K562 (cell line): ENCODE data around the gene BCAR1. TPM values are rescaled to one million over a fixed set of nuclear protein-coding genes. Genes with fewer than 3 reads are reported as not detected.
"Not testable (repeated sequence)": the region's sequence is repeated elsewhere in the genome, so short reads cannot be mapped to it uniquely, and the experiment has no call there.

ENCODE experiments used
- ATAC-seq: fragments of 200-7000 bp; cut with Tn5 transposase; 3 replicates; pipeline ENCODE4 v1.9.1; 2020; ENCODE audit warnings: moderate library complexity
- BruUV-seq: library from RNA; stranded (reverse); fragments of 400-500 nt; replicated peaks from 2 replicates; lab custom pipeline; 2021; lab: Mats Ljungman, UMichigan
- CTCF ChIA-PET: fragments of 300-600 bp; formaldehyde crosslinking; extraction: SDS; loops from one replicate; lab custom pipeline; 2021; ENCODE audit warnings: low intra/inter-chr PET ratio; lab: Yijun Ruan, JAX
- POLR2A ChIA-PET: fragments of 300-600, 350-650 bp; sonication (Branson Sonifier 250); formaldehyde crosslinking; extraction: SDS; loops from one replicate; lab custom pipeline; 2021; ENCODE audit warnings: antibody characterized with exemption, inconsistent platforms; lab: Yijun Ruan, JAX
- DNase-seq, 4 experiments: peaks; one replicate each; pipeline versions ENCODE4 v3.0.0 to v3.0.0-alpha.2; 2011 to 2018; ENCODE audit warnings: low spot score in 3 of 4, mixed read lengths in 3 of 4; ENCODE audit errors: extremely low read depth in 1 of 4
- FAIRE-seq: peaks from 2 replicates; lab custom pipeline; 2011; peaks lifted over from hg19 to GRCh38; lab: Jason Lieb, UNC
- H2AFZ ChIP-seq: 2 replicates; pipeline ENCODE4 v1.6.0; 2011; ENCODE audit warnings: low read depth, low read length, control low read depth, inconsistent platforms
- H3K27ac ChIP-seq: fragments of 200-600 bp; 3 replicates; pipeline ENCODE4 v1.8.0; 2011; ENCODE audit warnings: low read depth, mild to moderate bottlenecking, control low read depth, inconsistent platforms, low read length, moderate library complexity, mixed read lengths; ENCODE audit errors: extremely low read depth
- H3K27me3 ChIP-seq, 2 experiments: fragments of 300-600 bp in 1 of 2; 2 replicates in 1 of 2; 3 replicates in 1 of 2; pipeline versions ENCODE4 v1.6.0 to v1.8.0; 2011; ENCODE audit warnings: inconsistent platforms in 2 of 2, low read length in 2 of 2, mild to moderate bottlenecking in 1 of 2, mixed read lengths in 1 of 2, moderate library complexity in 1 of 2; ENCODE audit not compliant: control insufficient read depth in 2 of 2, insufficient read depth in 2 of 2
- H3K36me3 ChIP-seq: fragments of 300-600 bp; 3 replicates; pipeline ENCODE4 v1.8.0; 2011; ENCODE audit warnings: mild to moderate bottlenecking, low read length, inconsistent platforms; ENCODE audit not compliant: control insufficient read depth, insufficient read depth
- H3K4me1 ChIP-seq, 2 experiments: fragments of 200-600 bp in 1 of 2; replicated peaks in 1 of 2; 2 replicates in 1 of 2; 3 replicates in 1 of 2; pipeline versions ENCODE4 v1.5.1 to v1.8.0; 2011; ENCODE audit warnings: inconsistent platforms in 2 of 2, low read length in 2 of 2, mild to moderate bottlenecking in 1 of 2, mixed read lengths in 1 of 2, moderate library complexity in 1 of 2; ENCODE audit not compliant: control insufficient read depth in 2 of 2, insufficient read depth in 2 of 2
- H3K4me2 ChIP-seq: 2 replicates; pipeline ENCODE4 v1.6.1; 2011; ENCODE audit warnings: low read length, control low read depth, inconsistent platforms, mixed read lengths; ENCODE audit not compliant: insufficient read depth
- H3K4me3 ChIP-seq: fragments of 200-600 bp; sonication (generic), shearing (Covaris generic); 2 replicates; pipeline ENCODE4 v1.5.1; 2016; ENCODE audit warnings: control low read depth, inconsistent platforms
- H3K79me2 ChIP-seq: fragments of 200-600 bp; 3 replicates; pipeline ENCODE4 v1.8.0; 2011; ENCODE audit warnings: low read length, inconsistent platforms; ENCODE audit not compliant: control insufficient read depth, insufficient read depth
- H3K9ac ChIP-seq, 2 experiments: 2 replicates each; pipeline versions ENCODE4 v1.6.0 to v1.6.1; 2011; ENCODE audit warnings: low read depth in 2 of 2, low read length in 2 of 2, control low read depth in 1 of 2, inconsistent platforms in 1 of 2, mild to moderate bottlenecking in 1 of 2, mixed read lengths in 1 of 2; ENCODE audit not compliant: insufficient read depth in 1 of 2
- H3K9me1 ChIP-seq: one replicate; pipeline ENCODE4 v1.6.0; 2011; ENCODE audit warnings: inconsistent platforms, mild to moderate bottlenecking, low read length, moderate library complexity; ENCODE audit not compliant: control insufficient read depth, insufficient read depth
- H3K9me3 ChIP-seq: replicated peaks from 2 replicates; pipeline ENCODE4 v1.5.1; 2011; ENCODE audit warnings: low read depth, low read length, inconsistent platforms; ENCODE audit not compliant: control insufficient read depth, insufficient read depth
- H4K20me1 ChIP-seq: replicated peaks from 2 replicates; pipeline ENCODE4 v1.6.1; 2011; ENCODE audit warnings: low read length, inconsistent platforms, mixed read lengths; ENCODE audit not compliant: control insufficient read depth, insufficient read depth
- WGBS: fragments of 100-300 bp; shearing (Covaris generic); methylation state at CpG from one replicate; pipeline ENCODE4 v1.1.6; 2016; ENCODE audit warnings: low coverage, mixed read lengths; ENCODE audit not compliant: insufficient coverage; ENCODE audit errors: missing lambda C conversion rate; 5-methylcytosine and 5-hydroxymethylcytosine counted together
- in situ Hi-C: fragments of 300-500 bp; cut with MboI; formaldehyde crosslinking; loops from 4 replicates; pipeline ENCODE4 v1.15.0; 2018; ENCODE audit warnings: inconsistent platforms, mixed read lengths
- intact Hi-C: fragments of 100-400 bp; cut with micrococcal nuclease; formaldehyde crosslinking; loops from 2 replicates; pipeline ENCODE4 v1.14.2; 2022
- polyA plus RNA-seq, 8 experiments: library from polyadenylated mRNA; depleted of rRNA in 4 of 8; stranded (reverse) in 5 of 8; unstranded in 3 of 8; fragments of >200 nt; fragmentation: Nextera tagmentation in 2 of 8; fragmentation: Illumina TruSeq in 1 of 8; extraction: Ambion mirVana in 2 of 8; extraction: Trizol in 1 of 8; gene quantifications; 2 replicates each; pipeline versions ENCODE4 v1.2.1 to v1.2.3, GENCODE V29; 2011 to 2014; ENCODE audit warnings: inconsistent platforms in 1 of 8, missing spikeins in 1 of 8
- total RNA-seq, 7 experiments: library from RNA; depleted of rRNA in 6 of 7; stranded (reverse); fragments of >200 nt in 6 of 7; fragmentation: Illumina TruSeq in 2 of 7; extraction: Trizol in 2 of 7; gene quantifications; 2 replicates each; pipeline versions ENCODE4 v1.2.1 to v1.2.3, GENCODE V29; 2011 to 2021; ENCODE audit warnings: low replicate concordance in 1 of 7

BCAR1 gene
- total and polyA plus RNA-seq, 9 of the 15 experiments (the other 6 are each of a cell fraction or from before 2014, with no cell fraction given): 0.10 to 26.3 (median 3.6) TPM

- H3K79me2 ChIP-seq, H3K4me3 ChIP-seq, H3K9me1 ChIP-seq, H3K4me2 ChIP-seq, ATAC-seq, H3K27ac ChIP-seq, CTCF ChIA-PET, H2AFZ ChIP-seq, H4K20me1 ChIP-seq, FAIRE-seq, BruUV-seq, H3K9ac ChIP-seq, DNase-seq, H3K9me3 ChIP-seq, H3K36me3 ChIP-seq: not testable (repeated sequence)
- Histone ChIP-seq H3K4me1 (peaks cover 0 to 15% of the 10 kb centered on the region in 2 experiments; a peak in 2 of 5 replicates), H3K27me3 (peaks cover 31 to 72% of the 10 kb centered on the region in 2 experiments)
- WGBS: 17% methylated on average over 16 of the region's 25 CpGs
- in situ Hi-C loops (loop anchor here (25.0 kb wide), 1 partner anchor 1981 kb away; the partner anchor contains the start of genes MON1B and SYCE1L), intact Hi-C loops (loop anchor here (2.0 kb wide), 1 partner anchor 19 kb away; no protein-coding TSS in a partner anchor)
- POLR2A ChIA-PET: interaction anchor here (0.7 kb wide), 1 partner anchor 9 kb away, joined by 3 read pairs; no protein-coding TSS in a partner anchor
Observed at GRCh38 chr16:75205961-75206748, 45.3 kb downstream of the BCAR1 start.

- ATAC-seq, H3K9me1 ChIP-seq, FAIRE-seq, H3K27ac ChIP-seq, H2AFZ ChIP-seq, BruUV-seq, POLR2A ChIA-PET, intact Hi-C loops, H3K4me2 ChIP-seq, H3K9ac ChIP-seq, H3K9me3 ChIP-seq, H3K4me3 ChIP-seq, CTCF ChIA-PET, H3K36me3 ChIP-seq, H4K20me1 ChIP-seq, DNase-seq, H3K79me2 ChIP-seq: not testable (repeated sequence)
- H3K4me1 ChIP-seq: peaks cover 0 to 15% of the 10 kb centered on the region in 2 experiments; a peak in 2 of 5 replicates
- 15% methylated on average over 6 of the region's 19 CpGs for WGBS
- in situ Hi-C loops: loop anchor here (25.0 kb wide), 1 partner anchor 1982 kb away; the partner anchor contains the start of genes MON1B and SYCE1L
- H3K27me3 ChIP-seq: peaks cover 35 to 68% of the 10 kb centered on the region in 2 experiments
Observed at GRCh38 chr16:75205438-75205837, 46.0 kb downstream of the BCAR1 start.

DNA sequence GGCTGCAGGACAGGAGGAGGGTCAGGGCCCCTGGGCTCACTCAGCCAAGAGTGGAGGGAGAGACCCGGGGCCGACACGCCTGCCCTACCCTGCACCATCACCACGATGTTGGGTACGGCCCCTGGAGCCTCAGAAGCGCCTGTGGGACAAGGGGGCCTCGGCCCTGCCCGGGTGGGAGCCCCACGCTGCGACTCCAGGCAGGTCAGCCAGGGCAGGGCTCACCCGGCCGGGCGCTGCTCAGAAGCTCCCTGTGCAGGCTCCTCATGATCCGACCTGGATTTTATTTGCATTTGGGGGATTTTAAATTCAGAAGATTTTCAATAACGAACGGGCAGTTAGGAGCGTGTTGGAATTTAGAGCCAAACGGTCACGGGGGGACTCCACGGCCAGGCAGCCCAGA, 46.5 kb downstream of the BCAR1 start:
- WGBS: no CpG with 5 or more reads among the region's 20 CpGs
- H3K27me3 ChIP-seq: peaks cover 35 to 63% of the 10 kb centered on the region in 2 experiments

More for the DNA sequence above, 46.5 kb downstream of the BCAR1 start:
- H2AFZ ChIP-seq, H3K4me3 ChIP-seq, H3K27ac ChIP-seq, BruUV-seq, H3K9ac ChIP-seq, DNase-seq, intact Hi-C loops, H3K36me3 ChIP-seq, H3K9me3 ChIP-seq, H4K20me1 ChIP-seq, H3K4me2 ChIP-seq, H3K9me1 ChIP-seq, H3K79me2 ChIP-seq, POLR2A ChIA-PET, FAIRE-seq, CTCF ChIA-PET: not testable (repeated sequence)
- H3K4me1 ChIP-seq: peaks cover 0 to 15% of the 10 kb centered on the region in 2 experiments; a peak in 2 of 5 replicates
- ATAC-seq: peak; percentile 13
- in situ Hi-C loops: loop anchor here (5.0 to 25.0 kb wide), 3 partner anchors 182 to 1982 kb away; partner anchors contain the start of genes MON1B and SYCE1L
